22Rv1 (cell line): ENCODE measurements around the gene SKOR1.

Source experiments
- H3K27ac ChIP-seq: fragments of 450-650 bp; 2 replicates; pipeline ENCODE4 v1.5.1; 2017
- ZFX ChIP-seq: fragments of 450-650 bp; IDR thresholded peaks from 2 replicates; pipeline ENCODE4 v1.6.1; 2017; ENCODE audit warnings: antibody characterized with exemption, borderline replicate concordance
- TF ChIP-seq, protein P1 (sequence below): fragments of 450-650 bp; IDR thresholded peaks from 2 replicates; pipeline ENCODE4 v1.5.1; 2017; ENCODE audit warnings: mild to moderate bottlenecking

Gene SKOR1

DNA sequence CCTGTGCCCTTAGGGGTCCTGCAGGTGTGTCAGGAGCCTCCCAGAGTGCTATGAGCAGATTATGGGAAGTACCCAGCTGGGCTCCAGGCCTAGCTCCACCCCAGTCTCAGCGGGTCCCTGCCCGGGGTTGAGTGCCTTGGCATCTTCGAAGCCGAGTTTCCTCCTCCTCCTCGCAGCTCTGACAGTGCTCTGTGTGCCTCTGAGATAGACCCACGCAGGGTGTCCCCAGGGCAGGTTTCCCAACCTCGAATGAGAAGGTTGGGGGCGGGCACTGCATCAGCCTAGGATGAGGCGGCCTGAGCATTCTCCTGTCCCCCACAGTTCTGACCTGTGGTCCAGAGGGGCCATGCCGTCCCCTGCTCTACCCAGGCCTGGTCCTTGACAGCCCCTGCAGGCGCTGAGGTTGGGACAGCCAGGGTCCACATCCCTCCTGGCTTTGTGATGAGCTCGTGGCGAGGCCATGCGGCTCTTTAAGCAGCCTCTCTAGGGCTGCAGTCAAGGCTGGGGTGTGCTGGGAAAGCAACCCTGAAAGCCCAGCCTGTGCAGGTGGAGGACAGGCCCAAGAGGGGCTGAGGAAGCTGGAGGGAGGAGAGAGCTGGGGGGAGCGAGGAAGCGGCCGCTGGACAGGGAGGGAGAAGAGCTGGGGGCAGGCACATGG is 20.2 kb upstream of the SKOR1 start:
- no peak for TF ChIP-seq ZFX
- TF ChIP-seq, protein P1, sequence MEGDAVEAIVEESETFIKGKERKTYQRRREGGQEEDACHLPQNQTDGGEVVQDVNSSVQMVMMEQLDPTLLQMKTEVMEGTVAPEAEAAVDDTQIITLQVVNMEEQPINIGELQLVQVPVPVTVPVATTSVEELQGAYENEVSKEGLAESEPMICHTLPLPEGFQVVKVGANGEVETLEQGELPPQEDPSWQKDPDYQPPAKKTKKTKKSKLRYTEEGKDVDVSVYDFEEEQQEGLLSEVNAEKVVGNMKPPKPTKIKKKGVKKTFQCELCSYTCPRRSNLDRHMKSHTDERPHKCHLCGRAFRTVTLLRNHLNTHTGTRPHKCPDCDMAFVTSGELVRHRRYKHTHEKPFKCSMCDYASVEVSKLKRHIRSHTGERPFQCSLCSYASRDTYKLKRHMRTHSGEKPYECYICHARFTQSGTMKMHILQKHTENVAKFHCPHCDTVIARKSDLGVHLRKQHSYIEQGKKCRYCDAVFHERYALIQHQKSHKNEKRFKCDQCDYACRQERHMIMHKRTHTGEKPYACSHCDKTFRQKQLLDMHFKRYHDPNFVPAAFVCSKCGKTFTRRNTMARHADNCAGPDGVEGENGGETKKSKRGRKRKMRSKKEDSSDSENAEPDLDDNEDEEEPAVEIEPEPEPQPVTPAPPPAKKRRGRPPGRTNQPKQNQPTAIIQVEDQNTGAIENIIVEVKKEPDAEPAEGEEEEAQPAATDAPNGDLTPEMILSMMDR, result no peak
- H3K27ac ChIP-seq, result no peak overlapping the region

DNA sequence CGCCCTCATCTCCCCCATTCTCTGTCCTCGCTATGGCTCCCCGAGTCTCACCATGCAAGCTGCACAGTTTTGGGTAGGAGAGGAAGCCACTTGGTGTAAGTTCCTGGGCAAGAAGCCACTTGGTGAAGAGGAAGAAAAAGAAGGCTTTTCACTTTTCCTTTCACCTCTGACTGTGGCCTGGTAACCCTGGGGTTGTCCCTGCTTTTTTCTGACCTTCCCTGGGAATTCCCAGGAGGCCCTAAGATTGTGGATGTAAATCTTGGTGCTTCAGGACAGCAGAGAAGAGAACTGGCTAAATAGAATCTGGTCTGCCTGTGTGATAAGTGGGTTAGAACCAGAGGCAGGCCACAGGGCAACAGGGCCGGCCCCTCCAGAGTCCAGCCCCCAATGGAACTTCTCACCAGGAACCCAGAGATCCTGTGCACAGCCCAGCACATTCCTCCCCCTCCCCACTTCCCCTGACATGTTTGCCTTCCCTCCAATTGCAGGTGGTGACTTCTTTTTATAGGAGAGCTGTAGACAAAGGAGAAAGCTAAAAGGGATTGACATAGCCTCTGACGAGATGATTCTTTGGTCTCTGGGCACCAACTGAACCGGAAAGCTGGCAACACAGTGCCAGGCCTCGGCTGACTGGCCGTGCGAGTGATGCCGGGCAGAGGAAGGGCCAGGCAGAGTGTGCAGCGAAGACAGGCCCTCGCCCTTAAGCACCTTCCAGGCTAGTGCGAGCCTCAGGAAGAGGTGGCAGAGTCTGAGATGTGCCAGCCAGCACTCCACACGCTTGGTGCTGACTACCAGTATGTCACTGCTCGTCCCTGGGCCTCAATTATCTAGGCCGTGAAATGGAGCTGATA is 19.4 kb upstream of the SKOR1 start:
- TF ChIP-seq, protein P1, result no peak
- H3K27ac ChIP-seq, result no peak overlapping the region

DNA sequence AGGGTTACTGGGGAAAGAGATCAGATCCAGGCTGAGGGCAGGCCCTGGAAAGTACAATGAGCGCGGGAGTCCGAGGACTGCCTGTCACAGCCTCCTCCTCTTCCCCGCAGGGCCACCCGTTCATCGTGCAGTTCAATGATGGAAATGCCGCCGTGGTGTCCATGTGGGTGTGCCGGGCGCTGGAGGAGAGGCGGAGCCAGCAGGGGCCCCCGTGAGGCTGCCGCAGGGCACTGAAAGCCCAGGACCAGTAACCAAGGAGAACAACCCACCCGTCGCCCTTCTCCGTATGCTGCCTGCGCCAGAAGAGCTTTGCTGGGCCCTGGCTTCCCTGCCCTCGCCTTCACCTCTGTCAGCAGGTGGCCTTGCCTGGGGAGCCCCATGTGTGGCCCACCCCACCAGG is 18.8 kb upstream of the SKOR1 start:
- TF ChIP-seq ZFX, result no peak
- TF ChIP-seq, protein P1, result no peak
- no peak overlapping the region for H3K27ac ChIP-seq

DNA sequence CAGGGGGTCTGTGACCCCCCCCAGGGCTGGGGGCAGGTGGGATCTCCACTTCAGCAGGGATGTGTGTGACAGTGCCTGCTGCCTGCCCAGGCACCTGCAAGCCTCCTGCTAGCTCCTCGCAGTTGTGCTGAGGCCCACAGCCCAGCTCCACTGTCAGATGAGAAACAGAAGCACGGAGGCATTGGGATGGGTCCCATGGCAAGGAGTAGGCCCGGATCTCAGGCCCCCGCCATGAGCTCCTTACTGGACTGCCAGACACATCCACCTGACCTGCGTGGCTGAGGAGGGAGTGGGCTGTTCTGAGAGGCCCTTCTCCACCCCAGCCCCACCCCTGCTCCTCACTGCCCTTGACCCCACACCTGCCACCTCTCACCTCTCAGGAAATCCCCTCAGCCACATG is 18.2 kb upstream of the SKOR1 start:
- no peak overlapping the region for H3K27ac ChIP-seq
- no peak for TF ChIP-seq ZFX

DNA sequence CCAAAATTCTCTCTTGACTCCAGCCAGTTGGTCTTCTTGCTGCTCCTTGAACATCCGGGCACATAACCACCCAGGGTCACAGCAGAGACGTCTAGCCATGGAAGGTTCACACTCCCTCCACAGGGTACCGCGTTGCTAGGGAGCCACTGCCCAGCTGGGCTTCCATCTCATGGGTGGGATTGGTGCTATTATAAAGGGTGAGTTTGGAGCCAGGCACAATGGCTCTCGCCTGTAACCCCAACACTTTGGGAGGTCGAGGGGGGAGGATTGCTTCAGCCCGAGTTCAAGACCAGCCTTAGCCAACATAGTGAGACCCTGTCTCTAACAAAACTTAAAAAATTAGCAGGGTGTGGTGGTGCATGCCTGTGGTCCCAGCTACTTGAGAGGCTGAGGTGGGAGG is 17.5 kb upstream of the SKOR1 start:
- TF ChIP-seq, protein P1, result no peak
- H3K27ac ChIP-seq, result no peak overlapping the region

DNA sequence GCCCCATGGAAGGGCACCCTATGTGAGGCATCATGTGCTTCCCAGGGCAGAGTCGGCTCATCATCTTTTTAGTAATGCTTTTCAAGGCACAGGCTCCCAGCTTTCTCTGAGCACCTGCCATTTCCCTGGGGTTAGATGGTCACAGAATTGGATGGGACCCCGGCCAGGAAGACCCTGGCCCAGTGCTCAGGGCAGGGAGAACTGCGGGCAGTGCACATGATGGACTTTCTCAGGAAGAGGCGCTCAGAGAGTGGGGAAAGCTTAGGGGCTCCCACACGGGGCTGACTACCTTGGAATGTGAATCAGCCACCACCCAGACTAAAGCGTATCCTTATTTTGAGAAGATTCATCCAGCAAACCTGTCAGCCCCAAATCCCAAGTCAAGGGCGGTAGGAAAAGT is 16.5 kb upstream of the SKOR1 start:
- H3K27ac ChIP-seq, result no peak overlapping the region
- TF ChIP-seq ZFX, result no peak
- TF ChIP-seq, protein P1, result no peak

DNA sequence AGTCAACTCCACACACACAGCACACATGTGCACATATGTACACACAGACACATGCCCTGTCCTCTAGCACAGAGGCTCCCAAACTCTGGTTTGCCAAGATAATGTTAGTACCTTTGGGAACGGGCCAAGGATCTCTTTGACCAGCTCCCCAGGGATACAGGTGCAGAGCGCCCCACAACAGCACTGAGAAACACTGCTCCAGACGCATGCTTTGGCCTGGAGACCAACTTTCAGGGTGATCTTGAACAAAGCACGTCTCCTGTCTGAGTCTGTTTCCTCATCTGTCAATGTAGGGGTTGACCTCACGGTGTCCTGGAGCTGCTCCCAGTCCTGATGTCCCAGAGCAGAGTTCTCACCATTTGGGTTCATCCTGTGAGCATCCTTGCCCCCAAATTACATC is 15.9 kb upstream of the SKOR1 start:
- TF ChIP-seq, protein P1, result no peak
- no peak for TF ChIP-seq ZFX
- no peak overlapping the region for H3K27ac ChIP-seq
